Stimulated activated CD8-positive, alpha-beta memory T cell treated with anti-CD3 and anti-CD28 coated beads, Interleukin-15, amount 100 ng/mL, for 24 hours (primary cell): ENCODE results near the gene TCEA2.

Experiments used
- DNase-seq: peaks from one replicate; pipeline ENCODE4 v3.0.0-alpha.2; 2020; ENCODE audit warnings: low read depth

The TCEA2 gene

DNA sequence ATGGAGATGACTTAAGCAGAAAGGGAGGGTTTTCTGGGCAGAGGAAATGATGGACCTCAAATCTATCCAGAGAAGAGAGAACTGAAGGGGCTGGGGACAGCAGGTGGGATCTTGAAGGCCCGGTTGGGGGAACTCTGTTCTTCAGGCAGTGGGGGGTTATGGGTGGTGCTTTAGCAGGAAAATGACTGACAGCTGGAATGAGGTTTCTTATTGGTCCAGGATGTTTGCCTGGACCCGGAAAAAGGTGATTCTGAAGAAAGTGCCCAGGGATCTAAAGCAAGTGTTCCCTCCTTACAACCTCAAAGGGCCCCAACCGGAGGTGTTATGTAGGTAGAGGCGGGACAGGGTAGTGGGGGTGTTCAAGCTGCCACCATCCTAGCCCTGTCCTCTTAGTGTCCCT lies 32.5 kb downstream of the TCEA2 start:
- DNase-seq = no peak

DNA sequence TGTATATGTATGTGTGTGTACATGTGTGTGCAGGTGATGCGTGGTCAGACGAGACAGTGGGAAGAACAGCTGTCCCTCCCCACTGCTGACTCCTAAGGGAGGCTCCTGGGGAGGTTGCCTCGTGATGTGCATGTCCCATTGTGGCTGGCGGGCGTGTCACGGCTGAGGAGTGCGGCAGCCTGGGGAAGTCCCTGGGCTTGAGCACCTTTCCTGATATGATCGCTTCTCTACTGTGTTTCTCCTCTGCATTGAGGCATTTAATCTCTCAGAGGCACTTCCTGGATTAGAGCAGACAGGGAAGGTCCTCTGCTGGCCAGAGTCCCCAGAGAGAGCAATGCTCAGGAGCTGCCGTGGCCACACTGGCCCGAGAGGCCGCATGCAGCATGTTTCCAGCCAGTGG lies 32.9 kb downstream of the TCEA2 start:
- DNase-seq = no peak

DNA sequence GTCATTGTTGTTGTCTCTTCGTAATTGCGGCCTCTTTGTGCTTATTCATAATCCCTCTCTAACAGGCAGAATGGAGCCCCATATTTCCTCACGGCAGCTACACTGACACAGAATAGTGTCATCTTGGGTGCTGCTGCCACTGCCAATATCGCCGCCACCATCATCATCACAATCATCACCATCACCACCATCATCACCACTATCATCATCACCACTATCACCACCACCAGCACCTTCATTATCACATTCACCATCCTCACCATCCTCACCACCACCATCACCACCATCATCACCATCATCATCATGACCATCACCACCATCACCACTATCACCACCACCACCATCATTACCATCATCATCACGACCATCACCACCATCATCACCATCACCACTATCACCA lies 33.5 kb downstream of the TCEA2 start:
- DNase-seq = no peak

DNA sequence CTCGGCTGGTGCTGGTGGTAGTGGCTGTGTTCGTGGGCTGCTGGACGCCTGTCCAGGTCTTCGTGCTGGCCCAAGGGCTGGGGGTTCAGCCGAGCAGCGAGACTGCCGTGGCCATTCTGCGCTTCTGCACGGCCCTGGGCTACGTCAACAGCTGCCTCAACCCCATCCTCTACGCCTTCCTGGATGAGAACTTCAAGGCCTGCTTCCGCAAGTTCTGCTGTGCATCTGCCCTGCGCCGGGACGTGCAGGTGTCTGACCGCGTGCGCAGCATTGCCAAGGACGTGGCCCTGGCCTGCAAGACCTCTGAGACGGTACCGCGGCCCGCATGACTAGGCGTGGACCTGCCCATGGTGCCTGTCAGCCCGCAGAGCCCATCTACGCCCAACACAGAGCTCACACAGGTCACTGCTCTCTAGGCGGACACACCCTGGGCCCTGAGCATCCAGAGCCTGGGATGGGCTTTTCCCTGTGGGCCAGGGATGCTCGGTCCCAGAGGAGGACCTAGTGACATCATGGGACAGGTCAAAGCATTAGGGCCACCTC lies 35.5 kb downstream of the TCEA2 start:
- DNase-seq = no peak

DNA sequence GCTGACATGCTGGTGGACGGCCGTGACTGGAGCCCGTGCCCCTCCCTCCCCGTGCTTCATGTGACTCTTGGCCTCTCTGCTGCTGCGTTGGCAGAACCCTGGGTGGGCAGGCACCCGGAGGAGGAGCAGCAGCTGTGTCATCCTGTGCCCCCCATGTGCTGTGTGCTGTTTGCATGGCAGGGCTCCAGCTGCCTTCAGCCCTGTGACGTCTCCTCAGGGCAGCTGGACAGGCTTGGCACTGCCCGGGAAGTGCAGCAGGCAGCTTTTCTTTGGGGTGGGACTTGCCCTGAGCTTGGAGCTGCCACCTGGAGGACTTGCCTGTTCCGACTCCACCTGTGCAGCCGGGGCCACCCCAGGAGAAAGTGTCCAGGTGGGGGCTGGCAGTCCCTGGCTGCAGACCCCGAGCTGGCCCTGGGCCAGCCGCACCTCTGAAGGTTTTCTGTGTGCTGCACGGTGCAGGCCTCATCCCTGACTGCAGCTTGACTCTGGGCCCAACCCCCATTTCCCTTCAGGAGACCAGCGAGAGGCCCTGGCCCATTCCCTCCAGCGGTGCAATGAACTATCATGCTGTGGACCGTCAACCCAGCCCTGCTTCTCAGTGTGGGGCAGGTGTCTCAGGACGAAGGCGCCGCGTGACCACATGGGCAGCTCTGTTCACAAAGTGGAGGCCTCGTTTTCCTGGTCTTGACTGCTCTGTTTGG lies 36.2 kb downstream of the TCEA2 start:
- no peak for DNase-seq

DNA sequence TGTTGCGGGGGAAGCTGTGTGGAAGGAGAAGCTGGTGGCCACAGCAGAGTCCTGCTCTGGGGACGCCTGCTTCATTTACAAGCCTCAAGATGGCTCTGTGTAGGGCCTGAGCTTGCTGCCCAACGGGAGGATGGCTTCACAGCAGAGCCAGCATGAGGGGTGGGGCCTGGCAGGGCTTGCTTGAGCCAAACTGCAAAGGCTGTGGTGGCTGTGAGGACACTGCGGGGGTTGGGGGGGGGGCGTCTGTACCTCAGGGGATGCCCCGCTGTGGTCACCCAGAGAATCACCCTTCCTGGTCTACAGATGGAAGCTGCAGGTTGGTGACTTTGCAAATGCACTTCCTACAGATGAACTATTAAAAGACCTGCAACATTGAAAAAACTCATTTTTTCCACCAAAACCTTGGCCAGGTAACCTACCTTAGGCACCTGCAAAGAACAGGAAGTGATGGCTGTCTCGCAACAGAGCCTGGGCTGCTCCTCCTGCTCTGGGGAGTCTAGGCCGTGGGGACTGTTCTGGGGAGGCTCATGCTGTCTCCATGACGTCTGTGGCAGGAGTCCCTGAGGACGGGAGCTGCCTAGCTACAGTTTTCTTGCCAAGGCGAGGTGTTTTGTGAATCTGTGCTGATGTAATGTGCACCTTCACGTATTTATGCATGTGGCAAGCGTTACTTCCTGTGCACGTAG lies 37.0 kb downstream of the TCEA2 start:
- no peak for DNase-seq

DNA sequence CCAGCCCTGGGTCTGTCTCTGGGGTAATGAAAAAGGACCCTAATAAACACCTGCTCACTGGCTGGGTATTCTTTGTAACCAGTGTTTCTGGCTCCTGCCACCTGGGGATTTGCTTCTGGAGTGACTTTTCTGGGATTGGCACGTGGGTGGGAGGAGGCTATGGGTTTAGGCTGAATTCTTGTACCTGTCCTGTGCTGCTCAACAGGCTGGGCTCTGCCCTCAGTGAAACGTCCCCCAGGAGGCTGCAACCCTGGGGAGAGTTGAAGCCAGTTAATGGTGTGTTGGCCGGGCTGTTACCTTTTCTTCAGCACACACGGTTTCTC lies 37.5 kb downstream of the TCEA2 start:
- DNase-seq = no peak

DNA sequence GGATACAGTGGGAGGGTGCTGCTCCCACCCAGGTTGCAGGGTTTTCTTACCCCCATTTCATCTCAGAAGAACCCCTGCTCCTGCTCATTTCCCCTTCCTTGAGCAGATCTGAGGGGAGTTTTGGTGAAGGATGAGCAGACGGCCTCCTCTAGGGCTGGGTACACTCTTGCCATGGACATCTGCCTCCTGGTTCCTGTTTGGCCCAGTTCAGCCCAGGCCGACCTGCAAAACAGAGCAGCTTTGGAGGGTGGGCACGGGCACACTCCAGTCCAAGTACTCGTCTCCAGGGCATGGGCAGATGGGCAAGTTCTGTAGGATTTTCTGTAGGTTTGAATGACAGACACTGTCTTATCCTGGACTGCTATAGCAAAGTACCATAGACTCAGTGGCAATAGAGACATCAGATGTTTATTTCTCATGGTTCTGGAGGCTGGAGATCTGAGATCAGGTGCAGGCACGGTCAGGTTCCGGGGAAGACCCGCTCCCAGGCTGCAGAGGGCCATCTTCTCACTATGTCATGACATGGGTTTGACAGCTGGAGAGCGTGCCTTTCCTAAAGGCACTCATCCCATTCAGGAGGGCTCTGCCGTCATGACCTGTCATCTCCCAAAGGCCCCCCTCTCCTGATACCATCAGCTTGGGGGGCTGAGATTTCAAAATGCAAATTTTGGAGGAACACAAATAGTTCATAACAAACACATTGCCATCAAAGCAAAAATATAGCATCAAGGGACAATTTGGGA lies 38.1 kb downstream of the TCEA2 start:
- DNase-seq = no peak

DNA sequence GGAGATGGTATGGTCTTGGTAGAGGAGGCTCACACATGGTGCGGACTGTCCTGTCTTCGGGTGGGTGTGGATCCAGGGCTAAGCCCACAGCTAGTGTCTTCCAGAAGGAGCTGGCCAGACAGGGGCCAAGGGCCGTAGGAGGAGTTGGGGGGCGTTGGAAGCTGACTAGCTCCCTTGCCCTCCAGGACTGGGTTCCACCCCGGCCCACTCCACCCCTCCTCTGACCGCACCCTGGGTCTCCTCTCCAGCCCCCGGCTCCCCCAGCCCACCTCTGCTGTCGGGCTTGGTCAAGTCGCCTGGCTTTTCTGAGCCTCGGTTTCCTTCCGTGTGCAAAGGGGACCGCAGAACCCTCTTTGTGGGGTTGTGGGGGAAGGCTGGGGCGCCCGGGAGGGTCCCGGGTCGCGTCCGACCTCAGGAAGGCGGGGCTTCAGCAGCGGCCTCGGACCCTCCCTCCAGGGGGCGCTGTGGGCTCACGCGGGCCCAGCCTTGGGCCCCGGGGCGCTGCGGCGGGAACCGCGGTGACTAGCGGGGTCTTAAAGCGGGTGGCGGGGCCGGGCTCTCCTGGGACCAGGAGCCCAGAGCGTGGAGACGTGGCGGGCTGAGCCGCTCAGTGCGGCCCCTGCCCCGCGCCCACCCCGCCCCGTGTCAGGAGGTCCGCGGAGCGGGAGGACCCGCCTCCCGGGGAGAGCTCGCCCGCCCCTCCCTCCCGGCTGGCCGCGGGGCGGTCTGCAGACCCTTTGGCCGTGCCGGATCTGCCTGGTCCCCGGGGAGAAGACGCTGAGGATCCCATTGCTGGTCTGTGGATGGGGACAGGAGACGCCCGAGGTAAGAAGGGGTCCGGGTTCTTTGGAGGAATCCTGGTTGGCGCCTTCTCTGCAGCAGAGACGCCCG lies 39.0 kb downstream of the TCEA2 start:
- DNase-seq = no peak

DNA sequence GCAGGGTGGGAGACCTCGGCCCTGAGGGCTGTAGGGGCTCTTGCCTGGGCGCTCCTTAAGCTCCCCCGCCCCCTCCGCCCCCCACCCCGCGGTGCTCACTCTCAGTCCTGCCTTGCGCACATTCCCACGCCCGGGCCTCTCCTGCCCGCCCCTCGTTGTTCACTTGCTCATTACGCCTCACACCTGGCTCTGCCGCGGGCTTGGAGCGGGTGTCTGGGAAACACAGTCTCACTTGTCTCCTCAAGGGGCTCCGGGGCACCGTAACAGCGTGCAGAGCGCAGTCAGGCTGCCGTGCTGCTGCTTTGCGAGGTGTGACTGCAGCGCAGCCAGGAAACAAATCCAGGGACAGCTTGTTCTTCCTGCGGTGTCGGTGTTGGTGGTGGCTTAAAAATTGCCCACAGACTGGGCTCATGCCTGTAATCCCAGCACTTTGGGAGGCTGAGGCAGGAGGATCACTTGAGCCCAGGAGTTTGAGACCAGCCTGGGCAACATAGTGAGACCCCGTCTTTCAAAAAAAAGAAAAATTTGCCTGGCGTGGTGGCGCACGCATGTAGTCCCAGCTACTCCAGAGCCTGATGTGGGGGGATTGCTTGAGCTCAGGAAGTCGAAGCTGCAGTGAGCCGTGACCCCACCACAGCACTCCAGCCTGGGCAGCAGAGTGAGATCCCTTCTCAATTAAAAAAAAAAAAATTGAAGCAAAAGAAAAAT lies 39.8 kb downstream of the TCEA2 start:
- DNase-seq = no peak

DNA sequence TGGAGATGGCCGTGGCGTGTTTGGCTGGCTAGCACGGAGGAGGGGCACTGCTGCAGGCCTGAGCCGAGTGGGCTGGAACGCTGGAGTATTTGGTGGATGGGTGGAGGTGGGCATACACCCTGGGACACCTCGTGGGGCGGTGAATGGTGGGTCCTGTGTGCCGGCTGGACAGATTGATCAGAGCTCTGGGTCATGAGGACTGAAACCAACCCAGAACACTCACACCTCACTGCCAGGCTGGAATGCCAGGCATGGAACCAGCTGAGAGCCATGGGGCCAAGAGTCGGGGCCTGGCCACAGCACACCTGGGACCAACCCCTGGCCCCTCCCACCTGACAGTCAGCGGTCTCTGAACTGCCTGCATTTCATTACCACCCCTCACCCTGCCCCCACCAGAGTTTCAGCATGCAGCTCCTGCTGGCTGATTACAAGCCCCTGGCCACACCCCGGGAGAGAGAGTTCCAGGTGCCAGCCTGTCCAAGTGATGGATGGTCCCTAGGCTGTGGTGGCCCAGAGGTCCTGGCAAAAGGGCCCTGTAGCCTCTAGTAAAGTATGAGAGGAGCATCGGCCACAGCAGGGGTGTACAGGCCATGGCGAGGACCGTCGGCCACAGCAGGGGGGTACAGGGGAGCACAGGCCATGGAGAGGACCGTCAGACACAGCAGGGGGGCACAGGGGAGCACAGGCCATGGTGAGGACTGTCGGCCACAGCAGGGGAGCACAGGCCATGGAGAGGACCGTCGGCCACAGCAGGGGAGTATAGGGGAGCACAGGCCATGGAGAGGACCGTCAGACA lies 41.1 kb downstream of the TCEA2 start:
- no peak for DNase-seq

DNA sequence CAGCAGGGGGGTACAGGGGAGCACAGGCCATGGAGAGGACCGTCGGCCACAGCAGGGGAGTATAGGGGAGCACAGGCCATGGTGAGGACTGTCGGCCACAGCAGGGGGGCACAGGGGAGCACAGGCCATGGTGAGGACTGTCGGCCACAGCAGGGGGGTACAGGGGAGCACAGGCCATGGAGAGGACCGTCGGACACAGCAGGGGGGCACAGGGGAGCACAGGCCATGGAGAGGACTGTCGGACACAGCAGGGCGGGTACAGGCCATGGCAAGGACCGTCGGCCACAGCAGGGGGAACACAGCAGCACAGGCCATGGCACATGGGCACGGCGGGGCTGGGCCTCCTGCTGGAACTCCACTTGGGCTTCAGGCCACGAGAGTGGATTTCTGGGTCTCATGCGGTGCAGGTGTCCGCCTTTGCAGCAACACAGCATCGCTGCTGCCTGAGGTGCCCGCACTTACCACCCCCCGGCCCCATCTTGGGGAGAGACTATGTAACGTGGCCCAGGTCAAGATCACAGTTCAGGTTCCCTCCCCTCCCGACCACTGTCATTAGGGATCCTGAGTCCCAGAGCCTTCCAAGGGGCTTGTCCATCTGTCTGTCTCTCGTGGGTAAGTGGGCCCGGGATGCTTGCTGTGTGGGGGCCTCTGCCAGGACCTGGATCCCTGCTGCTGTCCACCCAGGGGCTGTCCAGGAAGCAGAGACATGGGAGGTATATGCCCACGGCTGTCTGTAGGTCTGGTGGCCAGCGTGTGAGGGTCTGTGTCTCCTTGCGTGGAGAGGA lies 41.9 kb downstream of the TCEA2 start:
- DNase-seq = no peak

DNA sequence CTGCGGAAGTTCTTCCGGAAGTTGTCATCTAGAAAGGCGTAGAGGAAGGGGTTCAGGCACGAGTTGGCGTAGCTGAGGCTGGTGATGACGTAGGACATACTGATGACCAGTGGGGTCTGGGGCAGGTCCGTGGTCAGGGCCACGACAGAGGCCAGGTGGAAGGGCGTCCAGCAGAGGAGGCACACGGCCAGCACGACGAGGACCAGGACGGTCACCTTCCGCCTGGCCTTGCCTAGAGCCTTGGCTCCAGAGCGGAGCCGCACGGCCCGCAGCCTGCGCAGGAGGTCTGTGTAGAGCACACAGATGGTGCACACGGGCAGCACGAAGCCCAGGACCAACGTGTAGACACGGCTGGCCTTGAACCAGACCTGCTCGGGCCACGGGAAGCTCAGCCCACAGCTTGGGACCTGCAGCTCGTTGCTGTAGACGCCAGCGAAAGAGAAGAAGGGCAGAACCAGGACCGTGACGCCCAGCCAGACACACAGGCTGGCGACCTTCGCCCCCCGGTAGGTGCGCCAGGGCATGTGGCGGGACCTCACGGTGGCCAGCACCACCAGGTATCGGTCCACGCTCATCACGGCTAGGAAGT lies 42.9 kb downstream of the TCEA2 start:
- DNase-seq = no peak

DNA sequence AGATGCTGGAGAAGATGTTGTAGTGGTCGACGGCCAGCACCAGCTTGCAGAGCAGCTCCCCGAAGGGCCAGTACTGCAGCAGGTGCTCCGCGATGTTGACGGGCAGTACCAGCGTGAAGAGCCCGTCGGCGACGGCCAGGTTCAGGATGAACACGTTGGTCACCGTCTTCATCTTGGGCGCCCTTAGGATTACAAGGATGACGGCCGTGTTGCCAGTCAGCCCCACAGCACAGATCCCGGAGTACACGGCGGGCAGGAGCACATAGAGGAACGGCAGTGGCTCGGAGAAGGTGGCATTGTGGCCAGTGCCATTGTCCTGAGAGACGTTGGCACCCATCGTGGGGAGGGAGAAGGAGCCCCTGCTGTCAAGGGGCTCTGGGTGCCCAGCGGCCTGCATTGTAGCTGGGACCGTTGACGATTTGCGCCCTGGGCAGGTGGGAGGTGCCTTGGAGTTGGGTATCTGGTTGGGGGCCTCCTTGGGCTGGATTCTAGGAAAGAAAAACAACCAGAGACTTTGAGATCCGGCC lies 43.5 kb downstream of the TCEA2 start:
- no peak for DNase-seq

DNA sequence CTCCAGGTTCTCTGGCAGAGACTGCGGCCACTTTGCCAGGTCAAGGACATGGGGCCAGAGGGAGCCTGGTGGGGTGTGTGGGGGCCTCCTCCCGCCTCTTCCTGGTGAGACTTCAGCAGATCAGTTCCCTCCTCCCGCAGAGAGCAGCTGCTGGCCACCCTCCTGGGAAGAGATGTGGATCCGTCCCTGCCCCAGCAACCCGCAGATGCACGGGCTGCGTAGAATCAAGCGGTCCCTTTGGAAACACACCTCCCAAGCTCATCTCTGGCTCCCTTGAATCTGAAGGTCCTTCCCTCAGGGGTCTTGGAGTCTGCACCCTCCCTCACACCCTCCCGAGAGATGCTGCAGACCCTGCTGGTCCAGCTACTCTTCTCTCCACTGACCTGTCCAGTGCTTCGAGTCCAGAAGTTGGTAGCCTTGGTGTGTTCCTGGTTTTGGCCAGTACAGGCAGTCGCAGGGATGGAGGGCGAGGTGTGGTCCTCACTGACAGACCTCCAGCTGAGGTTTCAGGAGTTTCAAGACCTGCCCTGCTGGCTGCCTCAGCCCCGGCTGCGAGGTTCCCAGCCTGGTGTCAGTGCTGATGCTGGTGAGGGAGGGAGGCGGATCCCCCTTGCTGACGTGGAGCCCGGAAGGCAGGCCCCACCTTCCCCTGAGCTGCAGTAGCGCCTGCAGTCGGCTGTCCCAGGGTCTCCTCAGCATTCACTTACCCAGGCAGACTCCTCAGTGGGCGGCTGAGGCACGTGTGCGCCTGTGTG lies 44.2 kb downstream of the TCEA2 start, which contains the start of gene NPBWR2:
NPBWR2 (minus strand) TSS at position 585 of the 755 bp plus-strand sequence. CDS start 734 bp downstream, outside the sequence.
- no peak for DNase-seq

DNA sequence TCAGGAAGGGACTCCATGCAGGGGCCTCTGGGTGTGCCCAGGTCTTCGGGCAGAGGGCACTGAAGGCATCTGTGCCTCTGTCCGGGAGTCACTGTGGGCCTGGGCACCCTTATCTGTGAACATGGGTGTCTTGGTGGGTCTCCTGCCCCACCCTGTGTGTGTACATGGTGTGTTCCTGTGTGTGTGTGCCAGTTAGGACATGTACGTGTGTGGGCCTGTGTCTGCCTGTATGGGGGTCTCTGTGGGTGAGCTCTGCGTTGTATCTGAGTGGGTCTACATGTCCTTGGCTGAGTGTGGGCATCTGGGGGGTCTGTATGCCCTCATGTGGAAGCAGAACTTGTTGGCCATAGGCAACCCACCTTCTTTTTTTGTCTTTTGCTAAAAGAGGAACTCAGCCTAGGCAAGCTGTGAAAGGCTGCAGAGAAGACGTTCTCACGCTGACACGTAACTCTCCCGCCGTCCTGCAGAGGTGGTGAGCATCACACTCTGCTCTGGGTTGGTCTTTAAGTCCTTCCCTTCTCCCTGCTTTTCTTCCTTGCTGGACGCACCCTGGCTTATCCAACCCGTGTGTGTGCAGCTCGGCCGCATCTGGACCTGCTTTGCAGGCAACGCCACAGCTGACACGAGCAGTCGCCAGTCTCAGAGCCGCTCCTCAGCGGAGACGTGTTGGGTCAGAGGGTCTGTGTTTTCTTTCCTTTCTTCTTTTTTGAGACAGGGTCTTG lies 44.9 kb downstream of the TCEA2 start:
- no peak for DNase-seq
